Heart right ventricle (tissue), 16 donors: ENCODE measurements around the gene MYO1H. TPM values are rescaled to one million over a fixed set of nuclear protein-coding genes. Genes with fewer than 3 reads are reported as not detected.

Source experiments
- ATAC-seq, 8 donors: fragments of 200-7000 bp; cut with Tn5 transposase; one replicate each; pipeline ENCODE4 v1.9.1; 2020; ENCODE audit warnings: mild to moderate bottlenecking in 8 of 8, moderate library complexity in 8 of 8, moderate number of reproducible peaks in 1 of 8
- DNase-seq, 2 donors: peaks; one replicate each; pipeline ENCODE4 v3.0.0-alpha.2; 2020
- H3K27ac ChIP-seq, 10 donors: fragments of 200-600 bp; sonication (generic) in 2 of 10; one replicate each; pipeline versions ENCODE4 v1.5.0 to v1.8.0; 2020 to 2022; ENCODE audit warnings: mild to moderate bottlenecking in 3 of 10
- H3K27me3 ChIP-seq, 7 donors: fragments of 200-600 bp; one replicate each; pipeline ENCODE4 v1.8.0; 2021 to 2022; ENCODE audit warnings: mild to moderate bottlenecking in 2 of 7
- H3K36me3 ChIP-seq, 9 donors: fragments of 200-600 bp; sonication (generic) in 1 of 9; one replicate each; pipeline versions ENCODE4 v1.5.0 to v1.8.0; 2020 to 2022; ENCODE audit warnings: mild to moderate bottlenecking in 2 of 9
- H3K4me1 ChIP-seq, 9 donors: fragments of 200-600 bp; sonication (generic) in 1 of 9; one replicate each; pipeline versions ENCODE4 v1.5.0 to v1.8.0; 2020 to 2022; ENCODE audit warnings: mild to moderate bottlenecking in 4 of 9
- H3K4me3 ChIP-seq, 10 donors: fragments of 200-600 bp; sonication (generic) in 2 of 10; one replicate each; pipeline versions ENCODE4 v1.5.0 to v1.8.0; 2020 to 2022; ENCODE audit warnings: mild to moderate bottlenecking in 7 of 10, moderate library complexity in 2 of 10
- H3K9me3 ChIP-seq, 11 donors: fragments of 200-600 bp in 10 of 11; sonication (generic) in 2 of 11; one replicate each; pipeline versions ENCODE4 v1.5.0 to v1.8.0; 2013 to 2022; ENCODE audit warnings: mild to moderate bottlenecking in 2 of 11, control low read depth in 1 of 11, moderate library complexity in 1 of 11
- CTCF ChIP-seq, 9 donors: fragments of 200-600 bp; sonication (generic) in 2 of 9; IDR thresholded peaks; one replicate each; pipeline versions ENCODE4 v1.5.0 to v1.8.0; 2021 to 2022; ENCODE audit warnings: antibody characterized with exemption in 9 of 9, mild to moderate bottlenecking in 5 of 9, moderate library complexity in 1 of 9
- WGBS, 2 donors: extraction: QIAGEN DNeasy Blood & Tissue Kit; methylation state at CpG; one replicate each; pipeline ENCODE4 v1.1.7; 2013; ENCODE audit warnings: inconsistent platforms in 1 of 2; 5-methylcytosine and 5-hydroxymethylcytosine counted together
- intact Hi-C, 10 donors: fragments of 100-400 bp; cut with DNase I; formaldehyde crosslinking; loops; one replicate each; pipeline versions ENCODE4 v1.11.1 to v1.14.2; 2022
- polyA plus RNA-seq, 2 donors: library from polyadenylated mRNA; stranded (reverse); fragments of 200-250 nt; gene quantifications; one replicate each; pipeline ENCODE4 v1.2.3, GENCODE V29; 2013
- total RNA-seq, 10 donors: library from RNA; stranded (reverse); fragmentation: NEBNext Ultra II Directional in 3 of 10; extraction: Animal tissue kit (Norgen Biotek cat#: 25700) in 3 of 10; gene quantifications; one replicate each; pipeline versions ENCODE4 v1.2.1 to v1.2.4, GENCODE V29; 2021 to 2023
- donor health status: Arrhythmogenic right ventricular cardiomyopathy.
- donor health status: ischemic (EF 13 %, LVEDD 7.1; RV severe dilation, severe dysfunction).
- donor health status: healthy with polysubstance abuse.
- donor health status: DM: no; HTN: yes; CAD: no.
- donor health status: DM: no; HTN: no; CAD: no.
- donor health status: ischemic (EF 25% LVEDD 6.9; RV normal size, moderate dysfunction).
- donor health status: ischemic (EF 25% LVEDD 5.7; RV mildly dilated, moderate dysfunction).
- donor health status: healthy.
- donor health status: DM: yes; HTN: yes; CAD: no.
- donor health status: Ischemic cardiomyopathy.
- donor health status: ischemic (EF 35%, LVEDD 5.7; RV mildly dilated, moderate dysfunction).
- donor health status: nonischemic (EF 11% LVEDD 7.7; RV severe dilation, severe dysfunction).
- donor health status: DM: yes; HTN: yes; CAD: no.
- donor health status: PGD.
- donor health status: ischemic (EF 29% LVEDD 5.4; RV normal size, mild dysfunction).
- donor health status: nonischemic (EF 23%, LVEDD 6.1; RV moderate dilation, normal function).

The MYO1H gene
- total and polyA plus RNA-seq, 12 donors = 0.07 to 1.3 (median 0.51) TPM; not detected in 4

GRCh38 chr12:109302770-109303169, 44.9 kb upstream of the MYO1H start:
- Histone ChIP-seq H3K4me1 (no peaks in the 10 kb centered on the region), H3K27me3 (peaks cover 0 to 62% (median 50%) of the 10 kb centered on the region in 7 donors), H3K9me3 (no peaks in the 10 kb centered on the region), H3K36me3 (no peaks in the 10 kb centered on the region), H3K4me3 (no peak overlapping the region), H3K27ac (no peak overlapping the region)
- ATAC-seq (no peak), DNase-seq (no peak)
- no peak for TF ChIP-seq CTCF (IDR thresholded peaks at IDR 0.05)
- intact Hi-C loops = no loop called here
- WGBS, 2 donors = 65 to 86% methylated on average over 5 of the region's 5 CpGs

DNA sequence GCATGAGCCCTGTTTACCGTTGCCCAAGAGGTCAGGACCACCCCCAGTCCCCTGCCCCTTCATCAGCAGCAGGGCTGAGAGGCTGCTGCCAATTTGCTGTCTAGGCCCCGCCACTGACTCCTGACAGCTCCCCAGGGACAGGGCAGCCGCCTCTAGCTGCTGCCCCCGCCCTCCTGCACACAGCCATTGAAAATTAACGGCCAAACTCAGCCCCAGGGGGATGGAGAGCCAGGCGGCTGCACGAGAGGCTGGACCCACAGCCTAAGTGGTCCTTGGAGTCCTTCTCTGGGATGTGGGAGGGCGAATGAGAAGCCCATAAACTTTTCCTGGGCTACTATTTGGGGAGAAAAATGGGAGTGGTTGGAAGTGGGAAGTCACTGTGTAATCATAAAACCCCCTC, 43.2 kb upstream of the MYO1H start:
- ATAC-seq = no peak
- H3K27ac ChIP-seq = no peak overlapping the region
- peaks cover 3 to 10% (median 9%) of the 10 kb centered on the region in 9 donors for H3K4me1 ChIP-seq
- no peaks in the 10 kb centered on the region for H3K36me3 ChIP-seq
- H3K4me3 ChIP-seq = no peak overlapping the region
- no peaks in the 10 kb centered on the region for H3K9me3 ChIP-seq
- 31 to 48% methylated on average over 8 of the region's 8 CpGs for WGBS, 2 donors
- DNase-seq = no peak
- intact Hi-C loops = no loop called here
- TF ChIP-seq CTCF (IDR thresholded peaks at IDR 0.05) = no peak
- H3K27me3 ChIP-seq = peaks cover 0 to 79% (median 67%) of the 10 kb centered on the region in 7 donors

DNA sequence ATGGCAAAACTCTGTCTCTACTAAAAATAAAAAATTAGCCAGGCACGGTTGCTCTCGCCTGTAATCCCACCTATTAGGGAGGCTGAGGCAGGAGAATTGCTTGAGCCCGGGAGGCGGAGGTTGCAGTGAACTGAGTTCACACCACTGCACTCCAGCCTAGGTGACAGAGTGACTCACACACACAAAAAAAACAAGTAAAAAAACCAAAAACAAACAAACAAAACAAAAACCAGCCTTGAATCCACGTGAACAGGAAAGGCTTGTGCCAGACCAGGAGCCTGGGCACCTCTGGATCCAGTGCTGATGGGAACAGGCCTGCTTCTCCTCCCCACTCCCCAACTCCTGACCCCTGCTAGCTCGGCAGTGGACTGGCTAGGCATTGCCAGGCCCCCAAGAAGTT, 42.2 kb upstream of the MYO1H start:
- intact Hi-C loops = no loop called here
- Histone ChIP-seq H3K27me3 (peaks cover 0 to 88% (median 74%) of the 10 kb centered on the region in 7 donors), H3K4me3 (no peak overlapping the region), H3K9me3 (no peaks in the 10 kb centered on the region), H3K36me3 (no peaks in the 10 kb centered on the region), H3K27ac (no peak overlapping the region), H3K4me1 (peaks cover 3 to 15% (median 15%) of the 10 kb centered on the region in 9 donors)
- 73 to 75% methylated on average over 6 of the region's 6 CpGs for WGBS, 2 donors
- TF ChIP-seq CTCF (IDR thresholded peaks at IDR 0.05) = no peak
- no peak for ATAC-seq
- no peak for DNase-seq

DNA sequence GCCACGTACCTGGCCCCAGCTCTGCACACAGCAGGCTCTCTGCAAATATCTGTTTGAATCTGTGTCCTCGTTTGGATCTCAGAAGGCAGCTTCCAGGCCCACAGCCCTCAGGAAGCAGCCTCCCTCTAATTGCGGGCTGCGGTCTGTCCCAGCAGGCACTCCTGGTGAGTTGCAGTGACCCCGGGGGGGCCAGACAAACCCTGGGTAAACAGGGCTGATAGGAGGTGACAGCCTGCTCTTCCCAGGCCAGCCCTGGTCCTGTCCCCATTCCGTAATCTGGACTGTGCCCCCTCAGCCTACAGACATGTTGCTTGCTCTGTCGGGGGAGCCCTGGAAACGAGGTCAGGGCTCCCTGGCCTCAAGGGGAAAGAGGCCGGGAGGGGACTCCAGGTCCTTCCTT, 40.6 kb upstream of the MYO1H start:
- Histone ChIP-seq H3K36me3 (no peaks in the 10 kb centered on the region), H3K4me1 (peaks cover 3 to 18% (median 15%) of the 10 kb centered on the region in 9 donors), H3K27ac (no peak overlapping the region), H3K27me3 (peaks cover 0 to 93% (median 85%) of the 10 kb centered on the region in 7 donors), H3K9me3 (no peaks in the 10 kb centered on the region), H3K4me3 (no peak overlapping the region)
- ATAC-seq = no peak
- intact Hi-C loops = no loop called here
- WGBS, 2 donors = 59 to 65% methylated on average over 9 of the region's 9 CpGs
- no peak for TF ChIP-seq CTCF (IDR thresholded peaks at IDR 0.05)
- no peak for DNase-seq
